GM19351 (cell line): ENCODE results near the gene PLN.

Source experiments
- ATAC-seq: cut with Tn5 transposase; IDR thresholded peaks from one replicate; pipeline ENCODE4 v1.9.1; 2021; ENCODE audit warnings: mild to moderate bottlenecking, moderate library complexity; ENCODE audit not compliant: unreplicated experiment

The PLN gene

DNA sequence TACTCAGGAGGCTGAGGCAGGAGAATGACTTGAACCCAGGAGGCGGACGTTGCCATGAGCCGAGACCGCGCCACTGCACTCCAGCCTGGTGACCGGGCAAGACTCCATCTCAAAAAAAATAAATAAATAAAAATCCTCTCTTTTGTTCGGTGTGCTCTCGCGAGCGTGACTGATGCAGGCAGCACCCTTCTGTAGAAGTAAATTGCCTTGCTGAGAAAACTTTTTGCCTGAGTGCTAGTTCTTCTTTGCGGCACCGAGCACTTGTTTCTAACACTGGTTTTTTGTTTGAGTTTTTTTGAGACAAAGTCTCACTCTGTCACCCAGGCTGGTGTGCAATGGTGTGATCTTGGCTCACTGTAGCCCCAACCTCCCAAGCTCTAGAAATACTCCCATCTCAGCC, 30.5 kb downstream of the PLN start:
- ATAC-seq = no peak

DNA sequence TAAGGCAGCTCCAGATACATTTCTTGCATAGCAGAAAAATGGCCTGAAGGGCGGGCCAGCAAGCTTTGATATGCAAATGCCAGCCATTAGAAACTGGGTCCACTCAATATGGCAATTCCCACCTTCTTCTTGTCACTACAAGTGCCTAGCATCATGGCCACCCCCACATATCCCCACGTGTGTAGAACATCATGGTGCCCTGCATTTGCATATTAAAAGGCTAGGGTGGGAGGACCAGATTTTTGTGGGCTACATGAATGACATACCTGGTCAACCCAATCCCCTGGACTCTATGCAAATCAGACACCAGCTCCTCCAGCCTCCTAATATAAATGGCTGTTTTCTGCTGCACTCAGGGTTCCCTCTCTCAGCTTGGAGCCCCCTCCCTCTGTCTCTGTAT, 31.7 kb downstream of the PLN start:
- no peak for ATAC-seq

DNA sequence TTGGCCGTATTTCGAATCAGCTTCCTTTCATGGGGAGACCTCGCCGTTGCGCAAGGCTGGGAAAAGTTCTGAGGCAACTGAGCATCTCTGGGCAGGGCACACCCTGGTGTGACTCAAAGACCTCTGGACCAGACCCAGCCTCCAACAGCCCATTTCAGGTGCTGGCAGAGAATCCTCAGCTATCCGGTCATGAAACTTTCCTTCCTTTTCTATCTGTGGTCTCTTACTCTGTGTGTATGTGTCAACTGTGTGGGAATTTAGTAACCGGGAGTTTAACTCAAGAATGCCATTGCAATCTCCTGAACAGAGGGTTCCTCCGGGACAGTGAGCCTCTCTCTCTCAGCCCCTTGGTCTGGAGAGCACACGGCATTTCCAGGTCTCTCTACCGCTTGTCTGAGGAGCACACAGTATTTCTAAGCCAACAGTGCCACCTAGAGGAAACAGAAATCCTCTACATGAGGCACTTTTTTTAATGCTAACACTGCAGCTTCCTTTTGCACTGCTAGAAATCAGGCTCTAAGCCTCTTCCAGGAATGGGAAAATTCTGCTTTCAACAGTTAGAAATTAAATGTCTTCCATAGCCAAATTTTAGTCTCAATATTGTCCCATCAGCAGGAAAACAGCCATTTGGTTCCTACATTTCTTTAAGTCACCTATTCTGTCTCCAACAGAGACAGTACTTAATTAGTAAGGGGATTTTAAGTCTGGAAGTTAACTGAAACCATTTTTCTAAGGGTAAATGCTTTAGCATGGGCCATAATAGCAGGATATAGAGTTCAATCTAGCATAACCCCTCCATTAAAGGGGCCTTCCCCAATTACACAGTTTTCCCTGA, 32.7 kb downstream of the PLN start:
- peak; percentile 68 for ATAC-seq

- ATAC-seq = no peak
Measured at GRCh38 chr6:118581489-118581959, 33.4 kb downstream of the PLN start.

DNA sequence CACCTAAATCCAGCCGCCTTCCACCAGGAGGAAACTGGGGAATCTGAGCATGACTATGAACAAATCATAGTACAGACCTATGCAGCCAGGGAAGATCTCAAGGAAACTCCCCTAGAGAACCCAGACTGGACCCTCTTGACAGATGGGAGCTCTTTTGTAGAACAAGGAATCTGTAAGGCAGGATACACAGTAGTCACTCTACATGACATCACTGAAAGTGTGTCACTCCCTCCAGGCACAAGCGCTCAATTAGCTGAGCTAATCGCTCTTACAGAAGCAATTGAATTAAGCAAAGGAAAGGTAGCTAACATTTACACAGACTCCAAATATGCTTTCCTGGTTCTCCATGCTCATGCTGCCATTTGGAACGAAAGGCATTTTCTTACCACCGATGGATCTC, 36.8 kb downstream of the PLN start:
- ATAC-seq = no peak

GRCh38 chr6:118586746-118587485, 38.8 kb downstream of the PLN start:
- no peak for ATAC-seq

- no peak for ATAC-seq
Measured at GRCh38 chr6:118588626-118589025, 40.5 kb downstream of the PLN start.

DNA sequence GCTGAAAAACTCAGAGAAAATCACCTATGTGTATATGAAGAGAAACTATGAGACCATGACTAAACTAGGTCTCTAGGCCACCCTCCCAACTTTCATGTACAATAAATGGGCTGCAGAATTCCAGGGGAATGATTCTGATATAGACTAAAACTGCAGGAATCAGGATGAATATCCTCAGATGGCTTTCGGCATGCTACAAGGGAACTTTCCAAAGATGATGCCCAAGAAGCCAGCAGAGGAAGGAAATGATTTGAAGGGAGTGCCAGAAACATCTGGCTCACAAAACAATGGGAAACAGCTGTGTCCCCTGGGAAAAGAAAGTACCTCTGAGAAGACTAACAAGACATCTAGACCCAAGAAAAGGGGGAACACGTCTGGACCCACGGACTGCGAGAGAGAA, 41.1 kb downstream of the PLN start:
- ATAC-seq = no peak

GRCh38 chr6:118589649-118590365, 41.7 kb downstream of the PLN start:
- no peak for ATAC-seq

GRCh38 chr6:118591897-118592296, 43.8 kb downstream of the PLN start:
- no peak for ATAC-seq

DNA sequence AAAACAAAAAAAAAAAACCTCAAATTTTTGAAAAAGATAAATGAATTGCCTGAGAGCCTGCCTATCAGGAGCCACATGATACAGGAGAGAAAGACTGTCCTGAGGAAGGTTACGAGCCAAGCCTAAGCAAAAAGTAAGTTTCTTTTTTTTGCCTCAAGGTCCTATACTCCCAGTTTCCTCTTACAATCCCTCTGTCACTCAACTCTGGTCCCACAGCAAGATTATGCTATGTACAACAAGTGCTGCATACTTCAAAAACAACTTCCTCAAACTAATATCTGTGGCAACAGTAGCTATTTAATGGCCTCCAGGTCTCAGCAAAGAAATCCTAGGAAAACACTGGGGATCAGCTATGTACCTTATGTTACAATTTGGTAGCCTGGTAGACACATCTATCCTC, 46.8 kb downstream of the PLN start:
- ATAC-seq = no peak

DNA sequence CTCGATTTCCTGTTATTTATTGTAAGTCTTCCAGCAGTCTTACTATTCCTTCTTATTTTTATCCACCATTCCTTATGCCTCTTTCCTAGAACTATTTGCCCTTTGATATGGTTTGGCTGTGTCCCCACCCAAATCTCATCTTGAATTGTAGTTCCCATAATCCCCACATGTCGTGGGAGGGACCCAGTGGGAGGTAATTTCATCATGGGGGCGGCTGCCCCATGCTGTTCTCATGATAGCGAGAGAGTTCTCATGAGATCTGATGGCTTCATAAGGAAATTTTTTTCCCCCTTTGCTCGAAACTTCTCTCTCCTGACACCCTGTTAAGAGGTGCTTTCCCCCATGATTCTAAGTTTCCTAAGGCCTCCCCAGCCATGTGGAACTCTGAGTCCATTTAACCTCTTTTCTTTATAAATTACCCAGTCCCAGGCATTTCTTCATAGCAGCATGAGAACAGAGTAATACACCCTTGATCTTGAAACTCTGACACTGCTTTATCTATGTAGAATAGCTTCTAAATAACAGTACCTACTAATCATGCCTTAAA, 48.8 kb downstream of the PLN start:
- ATAC-seq = no peak

GRCh38 chr6:118597636-118598035, 49.5 kb downstream of the PLN start:
- ATAC-seq = no peak

GRCh38 chr6:118598324-118598723, 50.2 kb downstream of the PLN start:
- no peak for ATAC-seq

DNA sequence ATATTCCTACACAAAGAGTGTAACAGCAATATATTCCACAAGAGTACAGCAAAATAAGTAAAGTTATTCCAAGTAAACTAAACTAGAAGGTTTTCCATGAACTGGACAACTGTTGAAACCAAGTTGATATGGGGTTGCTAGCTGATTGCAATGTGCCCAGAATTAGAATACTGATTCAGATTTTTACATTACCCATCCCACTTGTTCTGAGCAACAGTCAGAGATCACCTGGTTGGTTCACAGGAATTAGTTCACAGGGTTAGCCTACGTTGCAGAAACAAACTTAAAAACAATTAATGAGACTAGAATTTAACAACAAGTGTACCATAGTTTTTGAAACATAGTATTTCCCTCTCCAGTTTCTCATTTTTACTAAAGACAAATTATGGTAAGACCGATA, 54.2 kb downstream of the PLN start:
- ATAC-seq = no peak

- no peak for ATAC-seq
Measured at GRCh38 chr6:118603372-118603771, 55.3 kb downstream of the PLN start.

DNA sequence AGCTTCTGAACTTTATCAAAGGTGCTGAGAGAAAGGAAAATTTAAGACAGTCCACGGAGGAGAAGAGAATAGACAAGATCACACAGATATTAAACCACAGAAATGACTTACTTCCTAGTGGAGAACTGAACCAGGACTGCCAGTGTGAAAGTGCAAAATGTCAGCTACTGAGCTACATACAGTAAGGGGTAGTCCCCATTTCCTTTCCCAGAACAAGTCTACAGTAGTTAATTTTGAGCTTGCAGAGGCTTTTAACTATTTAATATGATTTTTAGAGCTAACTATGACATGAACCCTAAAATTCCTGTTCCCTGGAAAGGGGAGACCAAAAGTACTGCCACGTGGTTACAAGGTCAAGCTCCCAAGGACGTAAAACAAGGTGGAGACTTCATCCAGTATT, 58.2 kb downstream of the PLN start:
- ATAC-seq = no peak

DNA sequence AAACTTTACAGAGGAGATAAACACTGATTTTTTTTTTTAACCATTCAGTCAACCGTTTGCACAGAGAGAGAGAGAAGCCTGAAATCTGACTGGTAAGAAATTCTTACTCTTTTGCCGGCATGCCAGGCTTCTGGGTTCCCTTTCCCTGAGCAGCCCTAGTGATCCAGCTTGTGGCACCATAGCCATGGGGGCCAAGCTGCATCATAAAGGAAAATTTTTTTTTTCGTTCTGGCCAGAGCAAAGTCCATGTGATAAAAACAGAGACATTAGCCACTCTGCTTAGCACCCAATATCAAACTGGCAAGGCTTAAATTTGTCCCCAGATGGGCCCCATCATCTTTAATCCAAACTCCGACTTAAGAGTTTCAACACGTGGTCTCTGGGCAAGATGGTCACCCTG, 58.8 kb downstream of the PLN start:
- ATAC-seq = no peak
